Measurements from ENCODE around the gene CHIC2. TPM values are rescaled to one million over a fixed set of nuclear protein-coding genes. Genes with fewer than 3 reads are reported as not detected.

Gene CHIC2
- 48.4 and 50.7 TPM in 2 replicates for total RNA-seq

GRCh38 chr4:54064317-54065111 is at the start of gene CHIC2:
CHIC2 (minus strand) TSS chr4:54064605; CDS start chr4:54064300, 305 bp downstream.

GRCh38 chr4:54099748-54100574 is 35.6 kb upstream of the CHIC2 start, which contains the start of gene GSX2:
GSX2 (plus strand) TSS chr4:54100163; CDS start chr4:54100345, 182 bp downstream.

Other genes with a start within 250 kb of the CHIC2 start
- not detected in 2 replicates for gene GSX2, start 35.6 kb upstream of the CHIC2 start, total RNA-seq
- gene PDGFRA, start 164.7 kb upstream of the CHIC2 start, total RNA-seq, result 298 and 562 TPM in 2 replicates

Data from smooth muscle cell of the pulmonary artery (primary cell).